GM12891 (cell line): ENCODE data around the gene CD248.

Experiments used
- DNase-seq: peaks from one replicate; pipeline ENCODE4 v3.0.0; 2011; ENCODE audit warnings: low spot score; ENCODE audit not compliant: insufficient read length
- FAIRE-seq: peaks from 2 replicates; lab custom pipeline; 2011; peaks lifted over from hg19 to GRCh38; lab: Jason Lieb, UNC
- PAX5 ChIP-seq: IDR thresholded peaks from 2 replicates; pipeline ENCODE4 v1.6.1; 2011; ENCODE audit warnings: low read length, moderate library complexity, mild to moderate bottlenecking; ENCODE audit not compliant: insufficient read depth, severe bottlenecking
- POLR2A ChIP-seq: IDR thresholded peaks from 2 replicates; pipeline ENCODE4 v1.6.1; 2011; ENCODE audit warnings: low read depth, low read length, control low read depth
- POLR2AphosphoS5 ChIP-seq: IDR thresholded peaks from 2 replicates; pipeline ENCODE4 v1.6.1; 2011; ENCODE audit warnings: low read depth, low read length, control low read depth
- POU2F2 ChIP-seq: IDR thresholded peaks from 2 replicates; pipeline ENCODE4 v1.6.1; 2011; ENCODE audit warnings: low read depth, mild to moderate bottlenecking, control low read depth, low read length, moderate library complexity
- SPI1 ChIP-seq: IDR thresholded peaks from 2 replicates; pipeline ENCODE4 v1.6.1; 2011; ENCODE audit warnings: low read depth, low read length, control low read depth
- TAF1 ChIP-seq: IDR thresholded peaks from 2 replicates; pipeline ENCODE4 v1.6.1; 2011; ENCODE audit warnings: low read depth, low read length, control low read depth

The CD248 gene

GRCh38 chr11:66341502-66342126, 24.8 kb upstream of the CD248 start:
- TF ChIP-seq POLR2AphosphoS5: no peak
- TF ChIP-seq TAF1: no peak
- no peak for TF ChIP-seq POLR2A
- no peak for TF ChIP-seq POU2F2
- TF ChIP-seq PAX5: no peak
- no peak for TF ChIP-seq SPI1
- FAIRE-seq: no peak
- DNase-seq: no peak

DNA sequence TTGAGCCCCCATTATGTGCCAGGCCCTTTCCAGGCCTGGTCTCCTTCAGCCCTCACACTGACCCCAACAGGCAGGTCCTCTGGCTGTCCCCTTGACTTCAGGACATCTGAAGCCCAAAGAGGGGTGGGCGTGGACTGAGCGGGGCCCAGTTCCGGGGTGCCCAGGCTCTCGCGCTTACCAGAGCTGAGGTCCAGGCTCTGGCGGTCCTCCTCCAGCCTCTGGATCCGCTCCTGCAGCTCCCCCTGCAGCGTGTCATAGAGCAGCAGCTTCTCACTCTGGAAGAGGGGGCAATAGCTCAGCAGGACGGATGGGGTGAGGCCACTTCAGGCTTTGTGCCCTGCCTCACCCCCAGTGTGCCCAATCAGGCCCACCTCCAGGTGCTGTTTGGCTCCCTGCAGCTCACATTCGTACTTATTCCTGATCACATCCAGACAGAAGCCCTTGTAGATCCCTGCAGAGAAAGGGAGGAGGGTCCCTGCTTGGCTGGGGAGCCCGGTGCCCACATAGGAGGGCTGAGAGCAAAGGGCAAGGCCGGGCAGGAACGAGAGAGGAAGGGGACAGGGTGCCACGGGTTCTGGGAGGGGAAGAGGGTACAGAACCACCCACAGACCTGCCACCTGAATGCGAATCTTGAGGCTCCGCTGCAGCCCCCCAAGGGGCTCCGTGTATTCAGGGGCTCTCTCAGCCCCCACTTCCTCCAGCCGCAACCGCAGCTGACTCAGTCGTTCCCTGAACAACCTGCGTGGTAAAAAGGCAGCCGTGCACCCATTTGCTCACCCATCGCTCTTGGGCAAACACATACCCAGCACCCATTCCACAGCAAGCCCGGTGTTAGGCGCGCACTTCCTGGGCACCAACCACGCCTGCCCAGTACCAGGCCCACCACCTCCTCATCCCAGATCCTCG, 24.0 kb upstream of the CD248 start:
- FAIRE-seq (no peak), DNase-seq (no peak)
- TF ChIP-seq POU2F2: no peak
- TF ChIP-seq TAF1: no peak
- TF ChIP-seq SPI1: no peak
- no peak for TF ChIP-seq PAX5
- TF ChIP-seq POLR2AphosphoS5: no peak
- no peak for TF ChIP-seq POLR2A

DNA sequence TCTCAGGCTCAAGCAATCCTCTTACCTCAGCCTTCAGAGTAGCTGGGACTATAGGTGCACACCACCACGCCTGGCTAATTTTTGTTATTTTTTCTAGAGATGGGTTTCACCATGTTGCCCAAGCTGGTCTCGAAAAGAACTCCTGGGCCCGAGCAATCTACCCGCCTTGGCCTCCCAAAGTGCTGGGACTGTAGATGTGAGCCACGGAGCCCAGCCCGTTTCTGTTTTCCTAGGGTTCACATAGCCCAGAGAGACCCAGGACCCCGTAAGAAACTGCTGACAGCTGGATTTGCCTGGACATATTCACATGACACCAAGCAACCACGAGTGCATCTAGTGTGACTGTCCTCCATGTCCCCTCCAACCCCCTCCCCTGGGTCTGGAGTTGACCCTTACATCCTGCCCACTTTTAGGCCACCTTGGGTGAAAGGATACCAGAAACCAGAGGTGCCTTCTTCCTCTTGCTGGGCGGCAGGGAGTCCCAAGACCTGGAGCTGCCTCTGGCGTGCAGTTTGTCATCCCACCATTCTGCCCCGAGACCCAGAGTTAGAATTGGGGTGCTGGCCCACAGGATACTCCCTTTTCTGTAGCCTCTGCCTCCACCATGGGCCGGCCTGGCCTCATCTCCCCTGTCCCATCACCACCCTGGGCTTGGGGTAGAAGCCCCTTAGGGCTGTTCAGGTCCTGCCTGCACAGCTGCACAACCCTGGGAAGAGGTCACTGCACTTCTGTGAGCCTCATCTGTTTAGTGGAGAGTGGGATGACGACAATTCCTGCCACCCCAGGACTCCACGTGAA, 23.0 kb upstream of the CD248 start:
- TF ChIP-seq PAX5: no peak
- TF ChIP-seq SPI1: no peak
- no peak for TF ChIP-seq POU2F2
- TF ChIP-seq TAF1: no peak
- no peak for TF ChIP-seq POLR2AphosphoS5
- TF ChIP-seq POLR2A: no peak
- FAIRE-seq: no peak
- DNase-seq: no peak

- TF ChIP-seq POU2F2 (no peak), SPI1 (no peak), PAX5 (no peak), POLR2A (no peak), TAF1 (no peak), POLR2AphosphoS5 (no peak)
- DNase-seq: no peak
- FAIRE-seq: no peak
Observed at GRCh38 chr11:66339162-66339675, 22.4 kb upstream of the CD248 start.

DNA sequence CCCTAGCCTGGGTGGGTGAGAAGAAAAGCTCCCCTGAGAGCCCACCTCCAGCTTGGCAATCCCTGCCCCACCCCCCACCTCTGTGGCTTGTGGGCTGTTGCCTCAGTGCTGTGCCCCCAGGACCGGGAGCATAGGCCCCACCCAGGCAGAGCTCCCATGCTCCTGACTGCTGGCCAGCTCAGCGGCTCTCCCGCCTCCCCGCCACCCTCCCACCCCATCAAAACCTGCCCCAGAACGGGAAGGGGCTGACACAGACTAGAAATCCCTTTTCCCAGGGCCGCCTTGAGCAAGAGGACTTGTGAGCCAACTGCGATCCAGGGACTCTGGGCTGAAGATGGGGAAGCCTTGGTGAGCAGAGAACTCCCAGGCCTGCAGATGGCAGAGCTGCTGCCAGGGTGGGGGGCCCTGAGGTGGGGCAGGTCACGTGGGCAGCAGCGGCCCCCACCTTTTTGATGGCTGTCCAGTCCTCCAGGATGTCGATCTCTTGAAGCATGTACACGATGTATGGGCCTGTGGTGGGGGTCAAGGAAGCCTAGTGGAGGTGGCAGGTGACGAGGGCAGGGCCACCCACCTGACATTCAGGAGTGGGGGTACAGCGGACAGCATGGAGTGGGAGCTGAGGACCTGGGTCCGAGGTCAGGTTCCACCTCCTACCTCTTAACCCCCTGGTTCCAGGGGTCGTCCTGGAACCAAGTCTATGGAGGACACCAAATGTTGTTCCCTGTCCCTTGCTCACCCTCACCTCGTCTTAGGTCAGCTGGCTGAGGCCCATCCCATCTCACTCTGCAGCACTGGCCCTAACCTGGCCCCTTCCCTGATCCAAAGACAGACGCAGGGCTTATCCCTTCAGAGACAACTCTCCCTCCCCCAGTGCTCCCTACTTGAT, 21.7 kb upstream of the CD248 start:
- DNase-seq (no peak), FAIRE-seq (no peak)
- TF ChIP-seq POLR2A (no peak), POU2F2 (no peak), SPI1 (no peak), PAX5 (no peak), TAF1 (no peak)

DNA sequence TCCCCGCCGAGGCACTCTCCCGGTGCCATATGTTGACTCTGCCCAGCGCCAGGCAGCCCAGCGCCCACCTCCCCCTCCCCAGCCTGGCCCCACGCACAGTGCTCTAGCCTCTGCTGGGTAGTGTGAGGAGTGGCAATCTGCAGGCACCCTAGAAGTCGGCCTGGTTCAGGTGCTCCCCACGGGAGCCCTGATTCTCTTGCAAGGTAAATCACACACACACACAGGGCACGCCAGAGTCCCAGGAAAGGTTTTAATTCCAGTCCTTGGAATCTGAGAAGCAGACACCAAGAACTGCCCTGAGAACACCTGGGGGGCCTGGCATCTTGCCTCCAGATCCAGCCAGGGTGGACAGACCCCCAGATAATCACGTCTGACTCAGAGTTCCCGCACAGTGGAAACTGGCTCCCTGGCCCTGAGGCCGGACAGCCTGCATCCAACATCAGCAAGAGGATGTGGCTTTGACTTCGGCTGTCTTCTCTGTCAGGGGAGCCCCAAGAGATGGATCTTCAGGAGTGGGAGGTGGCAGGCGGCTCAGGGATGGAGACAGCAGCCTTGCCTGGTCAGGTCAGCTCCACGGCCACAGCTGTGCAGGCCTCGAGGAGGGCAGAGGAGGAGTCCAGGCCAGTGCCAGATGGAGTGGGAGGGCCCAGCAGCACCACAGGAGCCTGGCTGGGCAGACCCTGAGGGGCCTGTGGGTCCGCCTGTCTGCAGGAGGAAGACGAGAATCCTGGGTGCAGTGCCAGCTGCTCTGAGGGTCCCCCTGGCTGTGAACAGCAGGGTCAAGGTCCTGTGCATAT, 20.5 kb upstream of the CD248 start:
- FAIRE-seq (no peak), DNase-seq (no peak)
- TF ChIP-seq POU2F2 (no peak), SPI1 (no peak), POLR2AphosphoS5 (no peak), POLR2A (no peak), TAF1 (no peak), PAX5 (no peak)

- FAIRE-seq: peak; percentile 98
- TF ChIP-seq POU2F2 (peak; percentile 66), POLR2AphosphoS5 (no peak), PAX5 (no peak), POLR2A (no peak), TAF1 (no peak), SPI1 (no peak)
- DNase-seq: peak; percentile 90
Observed at GRCh38 chr11:66336234-66337102, 19.6 kb upstream of the CD248 start, which contains the start of gene RIN1. Gene RIN1 (minus strand): TSS chr11:66336434. CDS start chr11:66336402, 32 bp downstream.
